ENCODE measurements around the gene CALY.
A peak's percentile ranks its signal among the peaks of the same experiment; 100 is the strongest.
"Not testable (repeated sequence)": the region's sequence is repeated elsewhere in the genome, so short reads cannot be mapped to it uniquely, and the experiment has no call there.

CALY gene

GRCh38 chr10:133336577-133337369 is at the start of gene CALY:
Gene CALY, minus strand, starts transcription at chr10:133336896. Its CDS starts 7,907 bp downstream, at chr10:133328989.
- DNase-seq (ENCODE audit: low read depth) = no peak

- DNase-seq (ENCODE audit: low read depth) = no peak
These were observed 48.5 kb upstream of the CALY start for GRCh38 chr10:133385214-133385613.

- no peak for DNase-seq (ENCODE audit: low read depth)
These were observed 47.4 kb upstream of the CALY start for GRCh38 chr10:133384071-133384470.

- DNase-seq (ENCODE audit: low read depth) = no peak
These were observed 46.9 kb upstream of the CALY start for GRCh38 chr10:133383551-133383950.

GRCh38 chr10:133381036-133381435 is 44.3 kb upstream of the CALY start:
- DNase-seq (ENCODE audit: low read depth) = no peak

GRCh38 chr10:133379801-133380666 is 43.3 kb upstream of the CALY start:
- DNase-seq (ENCODE audit: low read depth) = no peak

GRCh38 chr10:133379152-133379800 is 42.6 kb upstream of the CALY start, which contains the start of gene PAOX:
Gene PAOX, plus strand, starts transcription at chr10:133379262. Its CDS starts 55 bp downstream, at chr10:133379317.
- DNase-seq (ENCODE audit: low read depth) = no peak

- no peak for DNase-seq (ENCODE audit: low read depth)
These were observed 41.8 kb upstream of the CALY start for GRCh38 chr10:133378251-133379096.

GRCh38 chr10:133377818-133378250 is 41.1 kb upstream of the CALY start:
- no peak for DNase-seq (ENCODE audit: low read depth)

- DNase-seq (ENCODE audit: low read depth) = no peak
These were observed 40.5 kb upstream of the CALY start for GRCh38 chr10:133377025-133377817.

- not testable (repeated sequence) for DNase-seq (ENCODE audit: low read depth)
These were observed 39.5 kb upstream of the CALY start for GRCh38 chr10:133376183-133376582.

GRCh38 chr10:133375357-133376115 is 38.8 kb upstream of the CALY start:
- no peak for DNase-seq (ENCODE audit: low read depth)

GRCh38 chr10:133373174-133374090 is 36.7 kb upstream of the CALY start, which contains the start of gene ECHS1:
Gene ECHS1, minus strand, starts transcription at chr10:133373354. Its CDS starts 21 bp downstream, at chr10:133373333.
- peak; percentile 82 for DNase-seq (ENCODE audit: low read depth)

GRCh38 chr10:133372507-133372906 is 35.8 kb upstream of the CALY start:
- no peak for DNase-seq (ENCODE audit: low read depth)

GRCh38 chr10:133370030-133370786 is 33.5 kb upstream of the CALY start:
- no peak for DNase-seq (ENCODE audit: low read depth)

GRCh38 chr10:133368153-133368552 is 31.5 kb upstream of the CALY start:
- no peak for DNase-seq (ENCODE audit: low read depth)

- DNase-seq (ENCODE audit: low read depth) = not testable (repeated sequence)
These were observed 30.8 kb upstream of the CALY start for GRCh38 chr10:133367461-133367860.

GRCh38 chr10:133366751-133367150 is 30.1 kb upstream of the CALY start:
- DNase-seq (ENCODE audit: low read depth) = no peak
